ENCODE measurements around the gene NPNT.

NPNT gene

DNA sequence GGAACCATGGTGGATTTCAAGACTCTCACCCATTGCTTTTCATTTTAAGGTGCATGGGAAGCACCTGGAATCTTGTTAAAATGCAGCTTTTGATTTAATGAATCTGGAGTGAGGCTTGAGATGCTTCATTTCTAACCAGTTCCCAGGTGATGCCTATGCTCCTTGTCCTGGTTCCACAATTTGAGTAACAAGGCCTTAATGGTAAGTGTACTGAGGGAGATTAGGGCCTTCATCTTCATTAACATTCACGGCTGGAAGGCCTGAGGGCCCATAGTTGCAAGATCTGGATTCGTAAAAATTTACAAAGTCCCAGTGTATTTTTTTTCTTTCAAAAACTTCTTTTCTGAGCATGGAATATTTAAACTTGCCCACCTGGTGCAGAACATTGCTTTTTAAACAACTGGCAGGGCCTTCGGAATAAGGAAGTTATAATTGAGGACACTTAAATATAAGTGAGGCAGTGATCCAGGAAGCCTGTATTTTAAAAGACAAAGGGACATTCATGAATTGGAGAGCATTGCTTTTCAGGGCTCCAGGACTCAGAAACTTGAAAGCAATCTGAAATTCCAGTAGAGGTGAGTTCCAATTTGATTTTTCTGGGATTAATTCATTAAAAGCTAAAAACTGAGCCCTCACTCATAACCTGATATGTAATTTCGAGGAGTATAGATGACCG is 77.8 kb downstream of the NPNT start:
- no peak for DNase-seq

DNA sequence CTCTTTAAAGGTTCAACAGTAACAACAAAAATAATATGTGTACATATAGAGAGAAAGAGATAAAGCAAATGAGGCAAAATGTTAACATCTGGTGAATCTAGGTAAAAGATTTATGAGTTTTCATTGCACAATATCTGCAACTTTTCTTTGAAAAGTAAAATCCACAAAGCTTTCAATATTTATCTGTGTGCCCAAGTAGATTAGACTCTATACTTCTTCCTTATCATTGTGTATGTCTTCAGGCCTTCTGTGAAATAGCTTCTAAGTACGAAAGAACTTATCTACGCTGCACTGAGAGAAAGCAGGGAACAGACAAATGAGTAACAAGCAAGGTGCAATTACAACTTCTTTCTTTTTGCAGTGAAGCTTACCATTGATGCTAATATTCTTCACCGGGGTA is 81.6 kb downstream of the NPNT start:
- no peak for DNase-seq

DNA sequence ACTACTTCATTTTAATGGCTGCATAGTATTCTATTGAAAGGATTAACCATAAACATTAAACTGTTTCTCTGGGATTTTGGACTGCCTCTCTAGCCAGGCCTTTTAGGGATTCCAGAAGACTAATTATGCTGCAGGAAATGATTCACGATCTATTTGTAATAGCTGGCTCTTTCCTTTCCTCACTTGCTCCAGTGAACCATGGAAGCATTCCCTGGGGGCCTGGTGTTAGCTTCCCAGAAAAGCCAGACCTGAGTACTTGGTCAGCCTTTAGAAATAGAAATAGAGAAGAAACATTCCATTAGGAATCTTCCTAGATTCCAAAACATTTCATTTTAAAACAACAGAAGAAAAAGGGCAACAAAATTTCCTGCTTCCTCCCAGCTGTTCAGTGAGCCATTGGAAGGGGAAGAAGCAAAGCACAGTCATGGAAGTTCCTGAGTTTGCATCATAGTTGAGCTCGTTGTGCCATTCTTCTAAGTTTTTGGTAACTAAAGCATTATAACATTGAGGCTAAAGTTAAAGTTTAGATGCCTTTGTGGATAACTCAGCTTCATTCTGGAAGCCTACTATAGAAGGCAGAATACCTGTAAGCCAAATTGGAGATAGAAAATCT is 83.5 kb downstream of the NPNT start:
- DNase-seq = no peak

DNA sequence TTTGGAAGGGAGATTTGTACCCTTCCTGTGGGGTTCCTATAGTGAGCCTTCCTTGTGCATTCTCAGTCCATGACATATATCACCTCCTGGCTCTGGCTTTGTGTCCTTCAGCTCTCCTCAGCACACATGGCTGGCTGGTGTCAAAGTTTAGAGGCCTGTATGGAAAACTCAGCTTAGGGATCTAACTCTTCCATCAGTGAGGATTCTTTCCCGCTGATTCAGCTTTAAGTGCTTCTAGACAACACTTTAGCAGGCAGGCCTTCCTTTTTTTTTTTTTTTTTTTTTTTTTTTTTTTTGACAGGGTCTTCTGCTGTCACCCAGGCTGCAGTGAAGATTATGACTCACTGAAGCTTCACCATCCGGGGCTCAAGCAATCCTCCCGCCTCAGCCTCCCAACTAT is 84.2 kb downstream of the NPNT start:
- no peak for DNase-seq

DNA sequence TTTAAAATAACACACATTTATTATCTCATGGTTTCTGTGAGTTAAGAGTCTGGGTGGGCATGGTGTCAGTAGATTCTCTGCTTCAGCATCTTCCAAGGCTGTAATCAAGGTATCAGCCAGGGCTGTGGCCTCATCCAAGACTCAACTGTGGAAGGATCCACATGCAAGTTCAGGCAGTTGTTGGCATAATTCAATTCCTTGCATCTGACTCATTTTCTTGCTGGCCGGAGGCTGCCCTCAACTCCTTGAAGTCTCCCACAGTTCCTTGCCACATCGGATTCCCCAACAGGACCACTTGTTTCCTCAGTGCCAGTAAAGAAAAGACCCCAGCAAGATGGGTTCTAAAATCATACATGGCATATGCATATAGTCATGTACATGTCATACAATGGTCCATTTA is 93.4 kb downstream of the NPNT start:
- DNase-seq = no peak

DNA sequence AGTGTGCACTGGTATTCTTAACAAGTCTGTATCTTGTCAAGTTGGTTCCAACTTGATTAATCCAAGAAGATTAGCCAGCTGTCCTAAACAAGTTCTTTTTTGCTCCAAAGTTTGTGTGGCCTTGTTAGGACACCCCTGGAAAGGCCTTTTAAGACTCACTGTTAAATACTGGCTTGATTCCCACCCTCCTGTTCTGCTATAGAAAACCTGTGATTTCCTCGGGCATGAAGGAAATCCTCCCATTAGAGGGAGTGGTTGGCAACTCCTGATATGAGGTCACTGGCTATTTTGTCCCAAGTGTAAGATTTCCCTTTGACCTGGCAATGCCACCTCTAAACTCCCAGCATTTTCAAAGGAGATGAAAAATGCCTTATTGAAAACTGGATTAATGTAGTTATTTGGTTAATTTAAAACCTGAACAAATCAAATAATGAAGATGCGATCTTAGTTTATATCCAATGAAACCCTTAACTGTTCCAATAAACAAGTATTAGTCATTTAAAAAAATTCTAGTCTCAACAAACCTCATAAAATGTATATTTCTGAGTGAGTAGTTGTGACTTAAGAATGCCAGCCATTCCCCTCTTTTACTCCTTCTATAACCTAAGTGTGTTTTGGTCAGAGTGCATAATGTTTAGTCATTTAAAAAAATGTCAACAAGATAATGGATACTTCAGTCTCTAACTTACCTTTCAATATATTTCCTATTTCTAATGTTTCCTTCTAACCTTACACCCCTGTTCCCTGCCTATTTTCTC is 94.4 kb downstream of the NPNT start:
- no peak for DNase-seq

DNA sequence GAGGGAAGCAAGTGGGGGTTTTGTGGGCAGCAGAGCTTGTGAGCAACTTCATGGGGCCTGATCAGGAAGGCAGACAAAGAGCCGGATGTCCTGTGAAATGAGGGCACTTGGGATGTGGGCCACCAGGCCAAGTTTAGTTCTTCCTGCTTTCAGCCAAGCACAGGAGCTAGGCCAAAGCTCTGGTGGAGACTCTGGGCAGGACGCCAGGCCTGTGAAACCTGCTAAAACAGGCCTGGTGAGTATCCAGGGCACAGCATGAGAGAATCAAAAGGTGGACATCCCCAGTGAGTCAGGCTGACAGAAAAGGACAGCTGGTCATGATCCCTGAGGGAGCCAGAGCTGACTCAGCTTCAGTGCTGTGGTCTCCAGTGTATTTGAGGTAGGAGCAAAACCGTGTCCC is 95.7 kb downstream of the NPNT start:
- DNase-seq = no peak

DNA sequence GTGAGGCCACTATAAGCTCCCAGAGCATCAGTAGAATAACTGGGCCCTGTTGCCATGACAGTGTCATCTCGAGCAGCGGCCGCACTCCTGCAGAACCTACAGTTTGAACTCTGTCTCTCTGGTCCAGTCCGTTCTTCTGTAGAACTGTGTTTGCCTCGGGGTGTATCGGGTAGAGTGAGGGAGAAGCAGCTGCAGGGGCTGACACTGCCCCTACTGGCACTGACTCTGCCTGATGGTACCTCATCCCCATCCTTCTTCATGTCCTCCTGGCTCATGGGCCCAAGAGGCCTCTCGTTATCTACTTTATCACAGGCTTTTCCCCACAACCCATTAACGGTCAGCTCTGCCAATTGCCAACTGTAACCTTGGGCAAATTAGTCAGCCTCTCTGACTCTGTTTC is 96.5 kb downstream of the NPNT start:
- DNase-seq = no peak

DNA sequence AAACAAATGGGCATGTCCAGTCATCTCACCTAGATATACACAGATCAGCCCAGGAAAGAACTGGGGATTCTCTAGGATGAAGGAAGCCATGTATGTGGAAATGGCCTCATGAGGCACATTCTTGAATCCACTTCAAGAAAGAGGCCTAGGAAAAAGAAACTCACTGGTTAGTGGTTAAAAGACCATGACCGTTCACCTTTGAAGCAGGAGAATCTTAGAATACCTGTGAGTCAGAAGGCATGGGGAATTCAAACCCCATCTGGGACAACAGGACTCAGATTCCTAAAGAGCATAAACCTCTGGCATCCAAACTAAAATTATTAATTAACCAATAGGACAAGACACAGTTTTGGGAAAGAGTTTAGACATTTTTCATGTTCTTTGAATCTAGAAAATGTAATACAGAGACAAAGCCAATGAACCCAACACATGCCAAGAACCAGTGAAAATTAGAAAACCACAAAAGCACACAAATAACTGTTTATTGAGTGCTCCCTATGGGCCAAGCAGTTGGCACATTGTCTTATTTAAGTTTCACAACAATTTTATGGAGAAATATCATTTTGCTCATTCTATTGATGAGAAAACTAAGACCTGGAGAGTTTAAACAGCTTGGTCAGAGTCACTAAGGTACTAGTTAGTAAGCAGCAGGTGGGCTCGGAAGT is 97.5 kb downstream of the NPNT start:
- no peak for DNase-seq

DNA sequence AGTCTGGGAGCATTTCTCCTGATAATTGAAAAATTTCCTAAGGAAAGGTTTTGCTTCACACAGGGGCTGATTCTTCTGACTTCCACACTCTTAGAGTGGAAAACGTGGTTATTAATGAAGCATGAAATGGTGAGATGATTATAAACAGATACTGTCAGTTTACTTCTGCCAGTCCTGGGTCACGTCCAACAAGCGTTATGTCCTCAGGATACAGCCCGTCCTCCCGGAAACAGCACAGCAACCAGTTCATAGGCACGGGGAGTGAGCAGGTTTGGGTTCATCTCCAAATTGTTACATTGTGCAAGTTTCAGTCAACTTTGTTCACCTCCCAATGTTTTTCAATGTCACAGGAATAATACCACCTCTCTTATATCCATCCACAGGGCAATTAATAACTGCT is 98.8 kb downstream of the NPNT start:
- no peak for DNase-seq

DNA sequence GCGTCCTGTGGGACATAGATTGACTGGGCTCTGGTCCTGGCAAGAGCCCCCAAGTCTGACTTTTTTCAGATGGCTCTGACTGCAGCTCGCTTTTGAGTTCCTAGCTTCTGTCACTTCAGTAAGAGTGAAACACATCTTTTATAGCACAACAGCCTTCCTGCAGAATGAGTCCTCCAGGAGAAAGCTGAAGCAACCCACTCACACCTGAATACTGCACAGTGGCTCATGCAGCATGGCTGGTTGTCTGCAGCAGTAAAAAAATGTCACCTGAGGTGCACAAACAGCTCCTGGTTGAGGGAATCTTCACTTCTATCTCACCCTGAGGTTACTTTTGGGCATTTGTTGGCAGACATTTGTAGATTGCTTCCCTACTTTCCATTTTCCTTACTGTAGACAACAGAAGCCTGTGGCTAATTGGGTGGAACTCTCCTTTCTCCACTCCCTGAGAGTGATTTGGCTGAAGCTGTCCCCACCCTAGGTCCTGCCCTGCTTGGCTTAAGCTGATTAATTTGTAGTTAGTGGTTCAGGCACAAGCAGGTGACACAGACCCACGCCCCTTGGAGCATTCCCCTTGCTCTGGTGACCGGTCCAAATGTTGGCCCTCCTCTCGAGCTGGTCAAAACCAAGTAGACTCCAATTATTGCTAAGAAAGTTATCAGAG is 99.7 kb downstream of the NPNT start:
- no peak for DNase-seq

DNA sequence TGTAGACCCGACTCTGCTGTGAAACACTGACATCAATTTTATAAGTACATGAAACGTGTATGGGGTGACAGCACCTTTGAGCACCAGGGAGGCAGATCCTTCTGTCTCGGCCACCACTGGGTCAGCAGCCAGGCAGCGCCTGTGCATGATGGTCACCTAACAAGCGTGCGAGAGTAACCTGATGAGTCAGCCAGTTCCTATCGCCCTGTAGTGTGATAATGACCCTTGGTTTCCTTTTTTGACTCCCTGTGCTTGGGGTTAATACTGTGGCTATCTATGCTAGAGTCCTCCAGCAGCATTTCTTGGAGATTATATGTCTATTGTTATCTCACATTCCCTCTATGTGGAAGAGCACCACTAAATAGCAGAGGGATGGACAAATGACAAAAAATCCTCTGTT is 101.6 kb downstream of the NPNT start:
- no peak for DNase-seq

DNA sequence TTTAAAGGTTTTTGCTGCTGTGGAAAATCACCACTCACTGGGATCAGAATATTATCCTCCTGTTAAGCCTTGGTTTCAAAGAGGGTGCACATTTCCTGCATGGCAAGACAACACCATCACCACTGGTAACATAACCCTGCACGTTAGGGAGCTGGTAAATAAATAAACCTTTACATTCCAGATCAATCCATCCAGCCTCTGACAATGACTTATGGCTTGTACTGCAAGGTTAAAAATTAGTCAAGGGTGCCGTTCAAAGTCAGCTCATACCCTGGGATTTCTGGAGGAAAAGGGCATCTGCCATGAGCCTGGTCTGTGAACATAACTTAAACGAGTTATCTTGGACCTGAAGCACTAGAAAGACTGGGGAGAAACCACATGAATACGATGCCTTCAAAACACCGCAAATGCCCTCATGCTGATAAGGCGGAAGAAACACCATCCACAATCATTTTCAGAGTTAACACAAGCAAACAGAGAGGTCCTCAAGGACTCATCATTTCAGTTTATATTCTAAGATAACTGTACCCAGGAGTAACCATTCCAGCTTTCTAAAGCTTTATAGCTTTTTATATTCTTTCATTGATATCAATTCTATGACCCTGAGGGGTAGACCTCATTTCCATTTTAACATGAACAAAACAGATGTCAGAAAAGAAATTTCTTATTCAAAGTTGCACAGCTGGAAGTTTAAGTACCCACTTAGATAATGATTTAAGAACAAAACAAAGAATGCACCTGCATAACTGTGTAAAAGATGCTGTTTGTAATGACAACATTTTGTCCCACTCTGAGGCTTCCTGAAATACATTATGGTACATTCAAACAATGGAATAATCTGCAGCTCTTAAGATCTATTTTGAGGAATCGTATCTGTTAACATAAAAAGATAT is 103.1 kb downstream of the NPNT start:
- no peak for DNase-seq

DNA sequence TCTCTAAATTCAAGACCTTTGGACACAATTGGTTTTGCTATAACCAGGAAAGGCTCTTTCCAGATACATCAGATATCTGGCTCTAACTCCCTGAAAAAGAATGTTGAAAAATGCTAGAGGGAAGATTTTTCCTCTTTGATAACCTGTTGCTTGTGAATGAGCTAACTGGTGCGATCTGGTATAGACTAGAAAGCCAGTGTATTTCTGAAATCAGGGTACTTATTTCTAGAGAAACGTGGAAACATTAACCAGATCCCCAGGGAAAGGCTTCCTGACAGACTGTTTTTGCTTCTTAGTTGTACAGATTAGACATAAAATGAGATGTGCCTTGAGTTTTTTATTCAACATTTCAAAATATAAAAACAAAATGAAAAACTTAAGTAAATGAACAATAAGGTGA is 107.7 kb downstream of the NPNT start:
- DNase-seq = no peak

DNA sequence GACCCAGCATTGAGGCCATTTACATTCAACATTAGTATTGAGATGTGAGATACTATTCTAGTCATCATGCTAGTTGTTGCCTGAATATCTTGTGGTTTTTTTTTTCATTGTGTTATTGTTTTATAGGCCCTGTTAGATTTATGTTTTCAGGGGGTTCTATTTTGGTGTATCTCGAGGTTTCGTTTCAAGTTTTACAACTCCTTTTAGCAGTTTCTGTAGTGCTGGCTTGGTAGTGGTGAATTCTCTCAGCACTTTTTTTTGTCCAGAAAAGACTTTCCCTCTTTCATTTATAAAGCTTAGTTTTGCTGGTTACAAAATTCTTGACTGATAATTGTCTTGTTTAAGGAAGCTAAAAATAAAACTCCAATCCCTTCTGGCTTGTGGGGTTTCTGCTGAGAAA is 115.5 kb downstream of the NPNT start:
- no peak for DNase-seq

DNA sequence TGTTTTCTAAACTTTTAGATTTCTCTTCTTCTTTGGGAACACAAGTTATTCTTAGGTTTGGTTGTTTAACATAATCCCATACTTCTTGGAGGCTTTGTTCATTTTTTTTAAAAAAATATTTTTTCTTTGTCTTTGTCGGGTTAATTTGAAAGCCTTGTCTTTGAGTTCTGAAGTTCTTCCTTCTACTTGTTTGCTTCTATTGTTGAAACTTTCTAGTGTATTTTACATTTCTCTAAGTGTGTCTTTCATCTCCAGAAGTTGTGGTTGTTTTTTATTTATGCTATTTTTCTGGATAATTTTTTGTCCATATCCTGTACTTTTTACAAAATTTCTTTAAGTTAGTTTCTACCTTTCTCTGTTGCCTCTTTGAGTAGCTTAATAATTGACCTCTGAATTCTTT is 116.1 kb downstream of the NPNT start:
- no peak for DNase-seq

DNA sequence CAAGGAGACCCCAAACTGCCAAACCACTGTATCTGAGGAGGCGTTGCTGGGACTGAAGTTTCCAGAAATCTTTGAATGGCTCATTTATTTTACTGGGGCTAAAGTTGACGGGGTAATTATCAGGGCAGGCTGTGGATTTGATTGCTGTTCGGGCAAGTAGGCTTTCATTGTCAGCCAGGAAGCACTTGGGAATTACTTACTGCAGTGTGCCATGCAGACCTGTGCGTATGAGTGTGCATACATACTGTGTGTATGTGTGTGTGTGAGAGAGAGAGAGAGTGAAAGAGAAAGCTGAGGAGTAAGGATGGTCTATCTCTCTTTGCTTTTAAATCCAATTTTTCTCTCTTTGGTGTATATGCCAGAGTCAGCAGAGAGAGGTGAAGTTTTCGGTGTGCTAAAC is 122.7 kb downstream of the NPNT start:
- no peak for DNase-seq

DNA sequence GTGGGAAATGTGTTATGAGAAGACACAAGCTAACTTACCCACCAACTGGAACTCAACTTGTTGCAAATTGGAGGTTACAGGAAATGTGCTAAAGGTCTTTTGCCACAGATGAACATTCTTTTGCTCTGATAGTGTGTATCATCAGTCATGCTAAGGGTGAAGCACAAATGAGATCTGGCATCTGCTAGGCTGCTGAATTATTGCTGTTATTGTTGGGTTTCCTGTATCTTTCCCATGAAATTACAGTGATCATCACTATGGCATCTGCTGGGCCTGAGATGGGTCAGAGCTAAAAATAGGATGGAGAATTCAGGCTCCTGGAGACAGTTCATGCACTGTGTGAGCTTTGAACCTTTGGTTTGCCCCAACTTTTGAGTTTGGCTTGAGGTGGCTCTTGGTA is 124.5 kb downstream of the NPNT start:
- DNase-seq = no peak
